Stomach (tissue), 4 donors: ENCODE measurements around the gene SDHA.
"Not testable (repeated sequence)": the region's sequence is repeated elsewhere in the genome, so short reads cannot be mapped to it uniquely, and the experiment has no call there.

Experiments
- CTCF ChIP-seq, 7 experiments: fragments of 450-650 bp in 4 of 7; fragments of 200-600 bp in 3 of 7; sonication (generic) in 3 of 7; IDR thresholded peaks; one replicate each; pipeline ENCODE4 v1.5.1; 2016 to 2019; ENCODE audit warnings: antibody characterized with exemption in 7 of 7, control low read depth in 2 of 7, mild to moderate bottlenecking in 1 of 7
- EP300 ChIP-seq: sonication (generic); formaldehyde crosslinking; IDR thresholded peaks from one replicate; pipeline ENCODE4 v1.6.1; 2017; ENCODE audit warnings: antibody characterized with exemption
- POLR2A ChIP-seq, 4 donors: fragments of 450-650 bp; IDR thresholded peaks; one replicate each; pipeline ENCODE4 v1.6.1; 2016; ENCODE audit warnings: antibody characterized with exemption in 4 of 4, control low read depth in 2 of 4, mild to moderate bottlenecking in 1 of 4, moderate library complexity in 1 of 4
- POLR2AphosphoS5 ChIP-seq, 3 donors: sonication (generic); formaldehyde crosslinking; IDR thresholded peaks; one replicate each; pipeline ENCODE4 v1.6.1; 2016; ENCODE audit warnings: antibody characterized with exemption in 3 of 3

- TF ChIP-seq CTCF (IDR thresholded peaks at IDR 0.05); EP300; POLR2AphosphoS5 (IDR thresholded peaks at IDR 0.05); POLR2A (IDR thresholded peaks at IDR 0.05): not testable (repeated sequence)
Measured at GRCh38 chr5:279051-279665, 61.0 kb downstream of the SDHA start.
